GM12873 (cell line): ENCODE results near the gene HOOK2.

Experiments used
- CTCF ChIP-seq: IDR thresholded peaks from 2 replicates; pipeline ENCODE4 v1.5.1; 2012; ENCODE audit warnings: low read depth, mild to moderate bottlenecking, moderate library complexity, low read length, control low read depth; ENCODE audit not compliant: insufficient read depth; ENCODE audit errors: missing control alignments

The HOOK2 gene

GRCh38 chr19:12773571-12773970 lies 1.8 kb downstream of the HOOK2 start:
- peak; percentile 26 for TF ChIP-seq CTCF

- TF ChIP-seq CTCF = no peak
Observed at GRCh38 chr19:12772323-12772722, 3.0 kb downstream of the HOOK2 start.

DNA sequence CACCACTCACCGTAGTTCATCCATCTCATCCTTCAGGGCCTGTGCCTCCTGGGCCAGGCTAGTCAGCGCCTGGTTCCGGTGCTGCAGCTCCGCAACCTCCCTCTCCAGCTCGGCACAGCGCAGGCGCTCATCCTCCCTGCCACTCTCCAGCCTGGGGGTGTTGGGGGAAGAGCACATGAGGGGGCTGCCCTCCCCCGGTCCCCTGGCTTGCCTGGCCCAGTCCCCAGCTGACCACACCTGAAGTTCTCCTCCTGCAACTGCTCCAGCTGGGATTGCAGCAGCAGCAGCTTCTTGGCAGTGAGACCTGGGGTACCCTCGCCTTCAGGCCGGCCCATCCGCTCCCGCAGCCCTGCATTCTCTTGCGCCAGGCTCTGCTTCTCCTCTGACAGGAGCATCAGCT lies 4.4 kb downstream of the HOOK2 start:
- TF ChIP-seq CTCF = no peak

DNA sequence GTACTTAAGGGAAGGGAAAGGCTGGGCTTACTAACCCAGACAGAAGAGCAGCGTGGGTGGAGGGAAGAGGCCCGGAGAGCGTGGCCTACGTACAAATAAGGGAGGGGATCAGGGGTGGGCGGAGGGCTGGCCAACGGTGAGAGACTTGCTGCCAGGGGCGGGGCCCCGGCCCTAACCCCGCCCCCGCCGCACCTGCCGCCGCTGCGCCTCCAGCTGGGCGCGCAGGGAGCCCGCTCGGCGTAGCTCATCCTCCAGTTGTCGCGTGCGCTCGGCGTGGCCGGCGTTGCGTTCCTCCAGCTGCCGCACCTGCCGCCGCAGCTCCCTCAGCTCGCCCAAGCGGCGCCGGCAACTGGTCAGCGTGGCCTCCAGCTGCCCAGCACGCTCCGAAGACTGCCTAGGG lies 5.7 kb downstream of the HOOK2 start:
- no peak for TF ChIP-seq CTCF

- TF ChIP-seq CTCF = no peak
Observed at GRCh38 chr19:12767666-12768065, 7.7 kb downstream of the HOOK2 start.

DNA sequence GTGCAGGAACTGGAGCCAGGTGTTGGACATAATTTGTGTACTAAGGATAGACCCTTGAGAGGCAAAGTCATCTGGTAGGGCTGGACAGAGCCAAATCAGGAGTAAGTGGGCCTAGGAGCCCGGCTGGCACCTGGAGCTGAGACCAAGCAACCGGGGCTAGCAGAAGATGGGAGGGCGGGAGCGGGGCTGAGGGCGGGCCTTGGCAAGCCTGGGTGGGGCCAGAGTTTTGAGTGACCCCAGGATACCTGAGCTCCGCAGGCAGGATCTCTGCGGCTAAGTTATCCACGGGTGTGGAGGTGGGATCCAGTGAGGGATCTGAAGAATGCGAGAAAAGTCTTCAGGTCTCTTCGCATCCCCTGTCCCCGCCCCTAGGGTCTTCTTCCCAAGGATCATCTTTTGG lies 8.2 kb downstream of the HOOK2 start:
- no peak for TF ChIP-seq CTCF

- TF ChIP-seq CTCF = peak; percentile 76
Observed at GRCh38 chr19:12766051-12766521, 9.3 kb downstream of the HOOK2 start.
